Measurements from ENCODE around the gene GLCCI1. TPM values are rescaled to one million over a fixed set of nuclear protein-coding genes. Genes with fewer than 3 reads are reported as not detected.

Gene GLCCI1
- total and polyA plus RNA-seq, 10 of the 15 experiments (the other 5 are each of a cell fraction or from before 2014, with no cell fraction given) = 12.6 to 92.0 (median 27.6) TPM

GRCh38 chr7:8064828-8065227 is 96.2 kb downstream of the GLCCI1 start:
- Histone ChIP-seq H3K4me1 (ENCODE audit: control insufficient read depth, insufficient read depth, low read length) (peaks cover 8% of the 10 kb centered on the region; the same call in 1 of the 2 replicates), H3K27ac (ENCODE audit: control insufficient read depth, insufficient read depth) (no peak overlapping the region), H3K9me3 (replicated peaks; ENCODE audit: control insufficient read depth, insufficient read depth, low read length) (peaks cover 5% of the 10 kb centered on the region; the same call in 2 of the 3 replicates), H3K4me3 (no peak overlapping the region), H3K4me2 (ENCODE audit: control insufficient read depth, insufficient read depth) (no peak overlapping the region), H3K9ac (ENCODE audit: control insufficient read depth, insufficient read depth, low read length) (no peak overlapping the region), H3K79me2 (ENCODE audit: control insufficient read depth, insufficient read depth, low read length) (peaks cover 18% of the 10 kb centered on the region), H4K20me1 (ENCODE audit: control insufficient read depth, insufficient read depth) (no peaks in the 10 kb centered on the region; the same call in 1 of the 2 replicates), H3K27me3 (replicated peaks in 1 of 2; ENCODE audit: control insufficient read depth in 2 of 2, insufficient read depth in 2 of 2, low read length in 1 of 2) (no peaks in the 10 kb centered on the region), H3K36me3 (ENCODE audit: control insufficient read depth in 2 of 2, insufficient read depth in 2 of 2, low read length in 1 of 2) (peaks cover 7 to 23% of the 10 kb centered on the region in 2 experiments), H2AFZ (ENCODE audit: control insufficient read depth, low read depth, low read length) (no peak overlapping the region)
- ChIA-PET POLR2A (no interaction called here), CTCF (interaction anchor here (1.4 to 1.6 kb wide), 4 partner anchors 11 to 384 kb away, joined by 3 to 4 read pairs (median 4); no protein-coding TSS in a partner anchor), RAD21 (ENCODE audit: unreplicated experiment) (interaction anchor here (1.1 kb wide), 1 partner anchor 10 kb away, joined by 3 read pairs; no protein-coding TSS in a partner anchor), SMC1A (ENCODE audit: uncharacterized antibody, unreplicated experiment) (interaction anchor here (0.6 to 1.8 kb wide), 5 partner anchors 8 to 111 kb away, joined by 3 to 4 read pairs (median 3); no protein-coding TSS in a partner anchor)
- in situ Hi-C loops (cut with MboI) = no loop called here
- over 99% methylated on average over 12 of the region's 12 CpGs for WGBS (ENCODE audit: insufficient coverage, insufficient replicate concordance, low lambda C conversion rate, missing lambda C conversion rate)
- TF ChIP-seq LARP7 (IDR thresholded peaks at IDR 0.05) (no peak), SKIL (IDR thresholded peaks at IDR 0.05; ENCODE audit: low read depth, poor library complexity, severe bottlenecking) (no peak), FOS (IDR thresholded peaks at IDR 0.05; ENCODE audit: borderline replicate concordance, extremely low read depth, insufficient read length) (no peak), BHLHE40 (IDR thresholded peaks at IDR 0.05; ENCODE audit: borderline replicate concordance in 1 of 2, low read depth in 2 of 2, low read length in 1 of 2) (no peak), CHD2 (IDR thresholded peaks at IDR 0.05; ENCODE audit: borderline replicate concordance, low read depth, low read length) (no peak), RFX5 (IDR thresholded peaks at IDR 0.05; ENCODE audit: low read depth, low read length) (no peak), SMAD1 (IDR thresholded peaks at IDR 0.05; ENCODE audit: low read depth, partially characterized antibody) (no peak), WRNIP1 (IDR thresholded peaks at IDR 0.05; ENCODE audit: borderline replicate concordance, low read depth, low read length) (no peak), YBX1 (IDR thresholded peaks at IDR 0.05) (no peak), EGR1 (IDR thresholded peaks at IDR 0.05; ENCODE audit: borderline replicate concordance in 1 of 2, low read depth in 2 of 2, low read length in 2 of 2) (no peak), POLR2AphosphoS5 (IDR thresholded peaks at IDR 0.05; ENCODE audit: low read length) (no peak), GATAD2B (conservative IDR thresholded peaks at IDR 0.05; ENCODE audit: low read depth) (no peak), SUZ12 (IDR thresholded peaks at IDR 0.05; ENCODE audit: unreplicated experiment) (no peak), HCFC1 (IDR thresholded peaks at IDR 0.05; ENCODE audit: low read length) (no peak), SRF (IDR thresholded peaks at IDR 0.05; ENCODE audit: low read depth in 2 of 2, low read length in 2 of 2) (no peak), ZZZ3 (IDR thresholded peaks at IDR 0.05; ENCODE audit: control insufficient read depth, insufficient read length, low read depth) (no peak), SPI1 (IDR thresholded peaks at IDR 0.05; ENCODE audit: borderline replicate concordance, insufficient read depth, low read depth, low read length) (no peak), BRCA1 (IDR thresholded peaks at IDR 0.05; ENCODE audit: low read depth, low read length) (no peak)
- FAIRE-seq (no peak), DNase-seq (ENCODE audit: low read depth, low spot score) (no peak), ATAC-seq (no peak)
- no TSS peak for BruUV-seq (replicated peaks)
- intact Hi-C loops (cut with micrococcal nuclease; ENCODE audit: unreplicated experiment) = no loop called here
